AG10803 (cell line): ENCODE data around the gene TUBB2A.
"Not testable (repeated sequence)": the region's sequence is repeated elsewhere in the genome, so short reads cannot be mapped to it uniquely, and the experiment has no call there.

Source experiments
- DNase-seq: peaks from one replicate; pipeline ENCODE4 v3.0.0; 2010; ENCODE audit warnings: low read depth
- H3K4me3 ChIP-seq: 2 replicates; pipeline ENCODE4 v1.5.1; 2011; ENCODE audit warnings: mild to moderate bottlenecking, low read length, control low read depth
- TF ChIP-seq, protein P1 (sequence below): conservative IDR thresholded peaks from 2 replicates; pipeline ENCODE4 v1.5.1; 2011; ENCODE audit warnings: mild to moderate bottlenecking, low read length, control low read depth, inconsistent platforms

TUBB2A gene

DNA sequence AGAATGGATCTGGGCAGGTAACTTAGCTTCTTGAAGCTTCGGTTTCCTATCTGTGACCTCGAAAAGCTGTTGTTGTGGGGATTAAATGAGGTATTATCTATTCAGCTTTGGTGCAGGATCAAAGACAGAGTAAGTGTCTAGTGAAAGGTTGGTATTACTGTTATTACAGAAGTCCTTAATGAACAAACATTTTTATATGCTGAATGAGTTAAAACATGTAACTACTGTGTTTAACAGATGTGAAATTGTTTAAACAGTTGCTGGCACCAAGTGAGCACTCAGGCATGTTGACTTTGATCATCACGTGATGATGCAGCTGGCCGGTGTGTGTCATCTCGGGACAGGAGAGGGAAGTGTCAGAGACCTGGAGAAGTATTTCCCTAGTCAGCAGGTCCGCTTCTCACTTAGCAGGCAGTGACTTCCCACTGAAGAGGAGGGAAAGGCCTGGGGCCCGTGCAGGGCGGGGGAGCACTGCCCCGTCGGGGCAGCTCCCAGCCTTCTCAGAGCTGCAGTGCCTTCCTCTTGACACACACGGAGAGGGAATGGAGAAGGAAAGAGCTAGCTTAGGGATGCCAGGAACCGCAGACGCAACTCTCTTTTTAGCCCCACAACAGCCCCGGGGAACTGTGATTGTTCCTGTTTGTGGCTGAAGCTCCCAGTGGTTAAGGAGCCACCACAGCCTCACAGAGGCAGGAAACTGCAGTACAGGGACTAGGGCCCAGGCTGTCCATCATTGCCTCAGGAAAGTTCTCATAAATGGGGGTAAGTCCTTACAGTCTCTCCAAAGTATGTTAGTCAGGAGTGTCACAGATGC lies 18.0 kb downstream of the TUBB2A start:
- H3K4me3 ChIP-seq = no peak overlapping the region
- TF ChIP-seq, protein P1, sequence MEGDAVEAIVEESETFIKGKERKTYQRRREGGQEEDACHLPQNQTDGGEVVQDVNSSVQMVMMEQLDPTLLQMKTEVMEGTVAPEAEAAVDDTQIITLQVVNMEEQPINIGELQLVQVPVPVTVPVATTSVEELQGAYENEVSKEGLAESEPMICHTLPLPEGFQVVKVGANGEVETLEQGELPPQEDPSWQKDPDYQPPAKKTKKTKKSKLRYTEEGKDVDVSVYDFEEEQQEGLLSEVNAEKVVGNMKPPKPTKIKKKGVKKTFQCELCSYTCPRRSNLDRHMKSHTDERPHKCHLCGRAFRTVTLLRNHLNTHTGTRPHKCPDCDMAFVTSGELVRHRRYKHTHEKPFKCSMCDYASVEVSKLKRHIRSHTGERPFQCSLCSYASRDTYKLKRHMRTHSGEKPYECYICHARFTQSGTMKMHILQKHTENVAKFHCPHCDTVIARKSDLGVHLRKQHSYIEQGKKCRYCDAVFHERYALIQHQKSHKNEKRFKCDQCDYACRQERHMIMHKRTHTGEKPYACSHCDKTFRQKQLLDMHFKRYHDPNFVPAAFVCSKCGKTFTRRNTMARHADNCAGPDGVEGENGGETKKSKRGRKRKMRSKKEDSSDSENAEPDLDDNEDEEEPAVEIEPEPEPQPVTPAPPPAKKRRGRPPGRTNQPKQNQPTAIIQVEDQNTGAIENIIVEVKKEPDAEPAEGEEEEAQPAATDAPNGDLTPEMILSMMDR = no peak
- peak; percentile 76 for DNase-seq

DNA sequence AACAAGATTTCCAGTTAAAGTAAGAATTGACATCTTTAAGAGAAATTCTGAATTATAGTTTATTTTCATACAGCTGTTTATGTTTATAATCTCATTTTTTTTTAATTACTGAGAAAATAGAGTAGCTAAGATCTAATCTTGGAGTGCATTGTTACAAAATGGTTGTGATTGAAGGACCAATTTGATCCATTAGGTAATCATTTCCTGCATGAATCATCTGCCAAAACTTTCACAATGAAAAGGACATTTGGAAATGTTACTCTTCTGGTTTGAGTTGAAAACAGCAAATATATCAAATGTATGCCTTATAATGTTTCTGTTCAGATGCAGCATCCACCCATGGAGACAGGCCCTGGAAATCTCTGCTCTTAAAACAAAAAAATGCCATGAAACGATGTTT lies 19.0 kb downstream of the TUBB2A start:
- TF ChIP-seq, protein P1 = no peak
- H3K4me3 ChIP-seq = no peak overlapping the region
- DNase-seq = peak; percentile 50

DNA sequence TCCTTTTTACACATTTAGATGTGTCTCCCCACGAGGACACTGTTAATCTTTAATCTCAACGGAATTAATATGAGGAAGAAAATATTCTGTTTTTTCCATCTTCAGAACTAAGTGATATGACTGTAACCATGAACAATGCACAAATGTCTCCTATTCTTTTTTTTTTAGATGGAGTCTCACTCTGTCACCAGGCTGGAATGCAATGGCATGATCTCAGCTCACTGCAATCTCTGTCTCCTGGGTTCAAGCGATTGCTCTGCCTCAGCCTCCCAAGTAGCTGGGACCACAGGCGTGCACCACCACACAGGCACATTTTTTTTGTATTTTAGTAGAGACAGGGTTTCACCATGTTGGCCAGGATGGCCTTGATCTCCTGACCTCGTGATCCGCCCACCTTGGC lies 19.5 kb downstream of the TUBB2A start:
- not testable (repeated sequence) for DNase-seq, H3K4me3 ChIP-seq

DNA sequence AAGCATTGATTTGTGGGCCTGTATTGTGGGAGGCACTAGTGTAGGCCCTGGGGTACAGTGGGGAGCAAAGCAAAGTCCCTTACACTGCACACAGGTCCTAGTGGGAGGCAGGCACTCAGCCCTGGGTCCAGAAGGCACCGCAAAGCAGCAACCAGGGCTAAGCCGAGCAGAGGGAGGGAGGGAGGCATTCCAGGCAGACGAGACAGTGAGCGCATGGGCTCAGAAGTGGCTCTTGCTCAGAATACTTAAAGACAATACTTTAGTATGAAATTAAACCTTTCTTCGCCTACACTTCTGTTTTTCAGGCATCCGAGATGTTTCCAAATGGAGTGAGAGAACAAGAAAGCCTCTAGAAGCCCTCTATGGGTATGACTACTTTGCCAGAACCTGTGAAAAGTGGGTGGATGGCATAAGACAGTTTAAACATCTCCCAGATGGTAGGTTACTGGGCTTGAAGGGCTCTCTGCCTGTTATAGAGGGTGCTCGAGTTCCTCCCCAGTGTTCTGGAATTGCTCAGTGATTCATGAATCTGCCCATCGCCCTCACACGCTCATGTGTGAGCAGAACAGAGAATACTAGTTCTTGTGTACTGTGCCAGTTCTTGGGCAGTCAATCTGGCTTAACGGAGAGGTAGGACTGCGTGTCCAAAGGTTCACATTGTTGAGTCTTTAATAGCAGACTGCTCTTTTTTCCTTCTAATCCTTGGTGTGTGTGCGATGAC lies 20.1 kb downstream of the TUBB2A start:
- H3K4me3 ChIP-seq = no peak overlapping the region
- DNase-seq = peak; percentile 11
- TF ChIP-seq, protein P1 = no peak

DNA sequence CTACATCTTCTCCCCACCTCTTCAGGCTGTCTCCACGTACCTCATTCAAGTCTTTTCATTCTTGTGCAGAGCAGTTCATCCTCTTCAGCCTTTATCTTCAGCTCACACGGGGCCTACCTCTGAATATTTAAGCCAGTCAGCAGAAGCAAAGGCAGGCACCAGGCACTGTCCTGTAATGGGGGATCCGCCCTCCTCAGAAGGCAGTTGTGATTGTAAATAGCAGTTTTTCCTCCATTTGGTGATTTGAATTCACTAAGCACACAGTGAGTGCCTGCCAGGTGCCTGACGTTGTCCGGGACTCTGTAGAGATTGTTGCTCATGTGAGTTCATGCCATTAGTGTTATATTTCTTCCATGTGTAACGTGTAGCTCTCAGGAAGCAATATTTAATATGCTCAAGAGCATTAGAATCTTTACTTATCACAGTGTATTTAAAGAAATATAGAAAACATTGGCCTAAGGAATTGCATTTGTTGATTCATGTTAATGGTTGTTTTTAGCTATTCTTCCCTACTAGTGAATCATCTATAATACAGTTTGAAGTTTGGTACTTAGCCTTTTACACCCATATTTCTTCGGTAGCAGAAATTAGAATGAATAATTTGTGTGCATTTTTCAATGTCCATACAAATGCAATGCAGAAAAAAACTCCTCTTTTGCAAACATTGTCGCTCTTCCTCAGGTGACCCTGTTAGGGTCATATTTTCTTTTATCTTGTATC lies 20.9 kb downstream of the TUBB2A start:
- no peak overlapping the region for H3K4me3 ChIP-seq
- TF ChIP-seq, protein P1 = no peak
- no peak for DNase-seq

DNA sequence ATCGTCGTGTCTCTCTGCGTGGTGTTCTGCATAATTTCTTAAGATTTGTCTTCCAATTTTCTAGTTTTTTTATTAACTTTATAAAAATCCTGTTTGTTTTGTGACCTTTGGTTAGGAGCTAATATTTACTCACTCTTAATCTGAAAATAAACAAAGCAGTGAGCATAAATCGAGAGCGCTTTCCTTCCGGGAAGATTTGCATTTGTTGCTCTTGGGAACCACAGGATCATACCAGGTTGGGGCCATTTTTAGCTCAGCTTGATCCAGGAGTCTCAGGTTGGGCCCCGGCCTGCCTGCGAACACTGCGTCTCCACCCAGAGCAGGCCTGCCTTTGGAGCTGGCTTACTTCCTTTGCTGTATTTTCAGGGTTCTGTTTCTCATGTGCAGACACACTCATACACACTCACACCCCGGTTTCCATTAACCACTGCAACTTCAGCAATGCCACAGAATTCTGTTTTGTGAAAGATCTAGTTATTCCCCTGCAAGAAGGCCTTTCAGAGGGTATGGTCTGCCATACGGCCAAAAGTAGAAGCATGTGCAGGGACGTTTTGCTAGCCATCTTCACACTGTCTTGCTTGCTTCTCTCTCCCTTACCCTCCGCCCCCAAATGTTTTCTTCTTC lies 21.6 kb downstream of the TUBB2A start:
- no peak for DNase-seq
- TF ChIP-seq, protein P1 = no peak
- no peak overlapping the region for H3K4me3 ChIP-seq

DNA sequence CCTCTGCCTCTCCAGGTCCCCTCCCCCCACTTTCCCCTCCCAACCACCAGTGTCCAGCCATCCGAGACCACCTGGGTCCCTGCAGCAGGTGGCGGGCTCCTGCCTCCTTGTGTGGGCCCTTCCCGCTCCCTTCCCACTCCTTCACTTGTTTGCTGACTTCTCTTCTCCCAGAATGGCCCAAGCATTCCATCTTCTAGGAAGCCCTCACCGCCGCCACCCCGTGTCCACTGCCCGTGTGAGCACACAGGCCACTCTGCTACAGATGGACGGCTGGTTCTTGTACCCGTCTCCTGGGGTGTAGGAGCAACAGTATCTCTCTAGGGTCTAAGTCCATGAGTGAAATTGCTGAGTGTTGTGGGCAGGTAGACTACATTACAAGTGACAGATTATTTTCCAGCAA lies 23.8 kb downstream of the TUBB2A start:
- no peak overlapping the region for H3K4me3 ChIP-seq
- TF ChIP-seq, protein P1 = no peak
- no peak for DNase-seq
